ENCODE data around the gene SLC25A13. TPM values are rescaled to one million over a fixed set of nuclear protein-coding genes. Genes with fewer than 3 reads are reported as not detected.

SLC25A13 gene
- total RNA-seq, 4 donors from 2014 or later: 24.2 to 51.1 (median 24.7) TPM

DNA sequence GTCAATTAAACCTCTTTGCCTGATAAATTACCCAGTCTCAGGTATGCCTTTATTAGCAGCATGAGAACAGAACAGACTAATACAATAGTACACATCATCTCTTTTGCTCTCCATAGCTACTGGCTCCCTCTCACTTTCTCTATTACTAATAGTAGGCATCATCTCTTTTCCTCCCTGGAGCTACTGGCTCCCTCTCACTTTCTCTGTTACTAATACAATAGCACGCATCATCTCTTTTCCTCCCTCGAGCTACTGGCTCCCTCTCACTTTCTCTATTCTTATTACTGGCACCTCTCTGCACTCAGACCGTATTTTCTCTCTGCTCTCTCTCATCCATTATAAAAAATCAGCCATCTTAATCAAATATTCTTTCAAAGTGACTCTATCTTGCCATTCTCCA lies 37.1 kb downstream of the SLC25A13 start:
- DNase-seq (ENCODE audit: low spot score): no peak
- TF ChIP-seq, protein P1, sequence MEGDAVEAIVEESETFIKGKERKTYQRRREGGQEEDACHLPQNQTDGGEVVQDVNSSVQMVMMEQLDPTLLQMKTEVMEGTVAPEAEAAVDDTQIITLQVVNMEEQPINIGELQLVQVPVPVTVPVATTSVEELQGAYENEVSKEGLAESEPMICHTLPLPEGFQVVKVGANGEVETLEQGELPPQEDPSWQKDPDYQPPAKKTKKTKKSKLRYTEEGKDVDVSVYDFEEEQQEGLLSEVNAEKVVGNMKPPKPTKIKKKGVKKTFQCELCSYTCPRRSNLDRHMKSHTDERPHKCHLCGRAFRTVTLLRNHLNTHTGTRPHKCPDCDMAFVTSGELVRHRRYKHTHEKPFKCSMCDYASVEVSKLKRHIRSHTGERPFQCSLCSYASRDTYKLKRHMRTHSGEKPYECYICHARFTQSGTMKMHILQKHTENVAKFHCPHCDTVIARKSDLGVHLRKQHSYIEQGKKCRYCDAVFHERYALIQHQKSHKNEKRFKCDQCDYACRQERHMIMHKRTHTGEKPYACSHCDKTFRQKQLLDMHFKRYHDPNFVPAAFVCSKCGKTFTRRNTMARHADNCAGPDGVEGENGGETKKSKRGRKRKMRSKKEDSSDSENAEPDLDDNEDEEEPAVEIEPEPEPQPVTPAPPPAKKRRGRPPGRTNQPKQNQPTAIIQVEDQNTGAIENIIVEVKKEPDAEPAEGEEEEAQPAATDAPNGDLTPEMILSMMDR (IDR thresholded peaks at IDR 0.05): no peak
- ATAC-seq (ENCODE audit: low FRiP score): no peak

DNA sequence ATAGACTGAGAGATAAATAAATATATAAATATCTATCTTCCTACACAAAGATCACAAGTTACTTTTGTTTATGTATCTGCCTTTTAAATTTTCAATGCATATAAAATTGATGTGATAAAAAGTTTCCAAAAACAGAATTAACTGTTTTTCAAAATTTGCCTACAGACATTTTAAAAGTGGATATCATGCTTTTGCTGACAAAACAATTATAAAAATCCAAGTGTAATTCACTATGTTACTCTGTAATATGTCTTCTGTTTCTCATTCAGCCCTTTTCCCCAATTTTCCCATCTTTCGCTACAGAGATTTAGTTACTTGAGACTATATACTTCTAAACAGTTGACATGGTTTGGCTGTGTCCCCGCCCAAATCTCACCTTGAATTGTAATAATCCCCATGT lies 37.7 kb downstream of the SLC25A13 start:
- DNase-seq (ENCODE audit: low spot score) (no peak), ATAC-seq (ENCODE audit: low FRiP score) (no peak)
- TF ChIP-seq, protein P1 (IDR thresholded peaks at IDR 0.05): no peak

DNA sequence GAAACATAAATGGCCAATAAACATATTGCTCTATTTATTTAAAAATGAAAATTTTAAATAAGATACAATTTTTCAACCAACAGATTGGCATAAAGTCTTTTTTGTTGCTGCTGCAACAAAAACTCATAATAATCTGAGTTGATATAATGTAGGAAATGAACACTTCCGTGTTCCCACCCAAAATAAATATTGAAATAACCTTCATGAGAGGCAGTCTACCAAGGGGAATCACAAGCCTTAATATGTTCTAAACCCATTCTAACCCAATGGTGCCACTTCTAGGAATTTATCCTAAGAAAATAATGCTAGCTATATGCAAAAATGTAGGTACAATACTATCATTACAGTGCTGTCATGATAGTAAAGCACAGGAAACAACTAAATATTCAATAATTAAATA lies 39.1 kb downstream of the SLC25A13 start:
- TF ChIP-seq, protein P1 (IDR thresholded peaks at IDR 0.05): no peak
- no peak for DNase-seq (ENCODE audit: low spot score)
- no peak for ATAC-seq (ENCODE audit: low FRiP score)

DNA sequence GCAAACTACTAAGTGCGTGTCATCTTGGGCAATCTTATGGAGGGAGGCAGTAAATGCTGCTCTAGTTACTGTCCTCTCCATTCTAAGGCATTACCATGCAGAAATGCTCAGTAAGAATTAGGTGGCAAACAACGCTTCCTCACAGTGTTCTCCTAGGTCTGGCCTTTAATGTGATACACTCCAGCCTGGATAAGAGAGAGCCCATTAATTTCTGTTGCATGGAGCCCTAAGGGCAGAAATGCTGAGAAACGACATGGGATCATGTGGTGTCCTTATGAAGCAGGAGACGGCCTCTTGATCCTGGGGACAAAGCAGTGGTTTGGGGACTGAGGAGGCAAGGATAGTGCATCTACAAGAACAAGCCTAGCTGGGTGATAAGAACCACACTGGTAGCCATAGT lies 44.0 kb downstream of the SLC25A13 start:
- no peak for ATAC-seq (ENCODE audit: low FRiP score)
- TF ChIP-seq, protein P1 (IDR thresholded peaks at IDR 0.05): no peak
- DNase-seq (ENCODE audit: low spot score): no peak

DNA sequence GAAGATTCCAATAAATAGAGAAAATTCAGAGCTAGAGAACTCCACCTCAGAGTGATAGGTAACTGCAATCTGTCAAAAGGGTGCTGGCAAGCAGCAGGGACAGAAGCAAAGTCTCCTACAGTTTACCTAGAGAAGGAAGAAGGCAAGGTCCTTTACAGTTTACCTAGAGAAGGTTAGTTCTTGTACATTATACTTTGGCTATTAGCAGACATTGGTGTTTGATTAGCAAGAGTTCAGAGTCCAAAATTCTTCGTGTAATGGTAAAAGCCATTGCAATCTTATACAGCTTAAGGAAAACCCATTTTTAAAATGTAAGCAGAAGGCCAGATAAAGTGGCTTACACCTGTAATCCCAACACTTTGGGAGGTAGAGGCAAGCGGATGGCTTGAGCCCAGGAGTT lies 45.9 kb downstream of the SLC25A13 start:
- DNase-seq (ENCODE audit: low spot score) (no peak), ATAC-seq (ENCODE audit: low FRiP score) (no peak)
- TF ChIP-seq, protein P1 (IDR thresholded peaks at IDR 0.05): no peak

DNA sequence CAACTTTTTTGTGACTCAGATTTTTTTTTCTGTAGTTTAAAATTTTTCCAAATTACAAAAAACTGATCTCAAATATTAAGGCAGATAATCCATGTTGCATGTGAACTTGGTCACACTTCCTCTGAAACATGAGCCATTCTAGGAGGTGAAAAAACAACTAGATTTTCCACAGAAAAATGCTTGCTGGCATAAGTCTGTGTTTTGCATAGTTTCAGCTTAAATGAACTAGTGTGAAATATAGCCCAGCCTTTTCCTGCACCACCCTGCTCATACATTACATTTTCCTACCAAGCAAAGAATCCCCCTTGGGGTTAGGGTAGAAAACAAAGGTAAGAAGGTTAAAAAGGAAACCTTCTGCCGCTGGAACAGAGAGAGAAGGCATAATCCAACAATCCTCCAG lies 48.2 kb downstream of the SLC25A13 start:
- ATAC-seq (ENCODE audit: low FRiP score): no peak
- no peak for DNase-seq (ENCODE audit: low spot score)
- TF ChIP-seq, protein P1 (IDR thresholded peaks at IDR 0.05): no peak

DNA sequence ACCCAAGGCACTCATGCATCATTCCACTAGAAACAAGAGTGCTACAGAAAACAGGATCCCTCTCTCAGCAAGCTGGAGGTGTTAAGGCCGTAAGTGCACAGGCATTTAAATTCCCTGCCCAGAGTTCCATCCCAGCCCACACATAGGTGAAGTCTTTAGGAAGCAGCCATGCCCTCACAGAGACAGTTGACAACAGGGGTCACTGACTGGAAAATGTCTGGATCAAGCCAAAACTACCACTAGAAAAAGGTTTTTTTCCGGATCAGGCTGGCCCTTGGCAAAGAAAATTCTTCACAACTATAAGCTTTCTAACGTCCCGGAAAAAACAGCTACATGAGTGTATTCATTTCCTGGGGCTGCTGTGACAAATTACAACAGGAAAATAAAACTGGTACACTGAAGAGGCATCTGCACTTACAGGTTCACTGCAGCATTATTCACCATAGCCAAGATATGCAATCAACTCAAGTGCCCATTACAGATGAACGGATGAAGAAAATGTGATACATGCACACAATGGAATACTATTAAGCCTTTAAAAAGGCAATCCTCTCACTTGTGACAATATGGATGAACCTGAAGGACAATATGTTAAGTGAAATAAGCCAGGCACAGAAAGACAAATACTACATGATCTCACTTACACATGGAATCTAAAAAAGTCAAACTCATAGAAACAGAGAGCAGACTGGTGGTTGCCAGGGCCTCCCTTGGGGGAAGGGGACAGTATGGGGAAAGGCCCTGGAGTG lies 52.5 kb downstream of the SLC25A13 start:
- no peak for ATAC-seq (ENCODE audit: low FRiP score)
- TF ChIP-seq, protein P1 (IDR thresholded peaks at IDR 0.05): no peak

More for the DNA sequence above, 52.5 kb downstream of the SLC25A13 start:
- no peak for DNase-seq (ENCODE audit: low spot score)

All from omental fat pad (tissue), 4 donors.